CD8-positive, alpha-beta memory T cell (primary cell): ENCODE results near the gene CCK. TPM values are rescaled to one million over a fixed set of nuclear protein-coding genes. Genes with fewer than 3 reads are reported as not detected.

ENCODE experiments used
- CTCF ChIA-PET: fragments of 350-600 bp; sonication (Branson Sonifier 250); formaldehyde crosslinking; loops from one replicate; lab custom pipeline; 2021; ENCODE audit warnings: antibody characterized with exemption; lab: Charles Lee
- POLR2A ChIA-PET: fragments of 350-600 bp; sonication (Branson Sonifier 250); formaldehyde crosslinking; loops from one replicate; lab custom pipeline; 2021; ENCODE audit warnings: antibody characterized with exemption; lab: Charles Lee
- DNase-seq, 5 donors: peaks; one replicate each; pipeline versions ENCODE4 v3.0.0 to v3.0.0-alpha.2; 2020 to 2022; ENCODE audit warnings: mixed read lengths in 1 of 5
- H3K27ac ChIP-seq: one replicate; pipeline ENCODE4 v1.7.0; 2013; ENCODE audit warnings: low read depth, mild to moderate bottlenecking, low read length, moderate library complexity
- H3K27me3 ChIP-seq: 2 replicates; pipeline ENCODE4 v1.7.0; 2013; ENCODE audit warnings: low read length, mild to moderate bottlenecking; ENCODE audit not compliant: insufficient read depth, poor library complexity, severe bottlenecking
- H3K36me3 ChIP-seq: 2 replicates; pipeline ENCODE4 v1.7.0; 2013; ENCODE audit warnings: mild to moderate bottlenecking, low read length, moderate library complexity; ENCODE audit not compliant: insufficient read depth
- H3K4me1 ChIP-seq: 2 replicates; pipeline ENCODE4 v1.7.0; 2013; ENCODE audit warnings: mild to moderate bottlenecking, low read length, moderate library complexity; ENCODE audit not compliant: insufficient read depth
- H3K4me3 ChIP-seq: 2 replicates; pipeline ENCODE4 v1.7.0; 2013; ENCODE audit warnings: mild to moderate bottlenecking, low read length
- H3K9me3 ChIP-seq: 2 replicates; pipeline ENCODE4 v1.7.0; 2013; ENCODE audit warnings: mild to moderate bottlenecking, low read length
- H3K27ac Mint-ChIP-seq, 8 donors: one replicate each; pipeline ENCODE4 v1.8.0; 2020 to 2021; ENCODE audit warnings: mixed read lengths in 8 of 8, mild to moderate bottlenecking in 6 of 8, inconsistent platforms in 3 of 8, moderate library complexity in 3 of 8
- H3K27me3 Mint-ChIP-seq, 2 donors: one replicate each; pipeline ENCODE4 v1.8.0; 2020 to 2021; ENCODE audit warnings: mixed read lengths in 2 of 2, mild to moderate bottlenecking in 1 of 2, moderate library complexity in 1 of 2
- H3K36me3 Mint-ChIP-seq, 3 donors: one replicate each; pipeline ENCODE4 v1.8.0; 2020 to 2021; ENCODE audit warnings: mixed read lengths in 3 of 3, inconsistent platforms in 1 of 3, mild to moderate bottlenecking in 1 of 3
- H3K4me1 Mint-ChIP-seq, 3 donors: one replicate each; pipeline ENCODE4 v1.8.0; 2020 to 2021; ENCODE audit warnings: mixed read lengths in 3 of 3, inconsistent platforms in 1 of 3, mild to moderate bottlenecking in 1 of 3
- H3K4me3 Mint-ChIP-seq, 7 donors: one replicate each; pipeline ENCODE4 v1.8.0; 2020 to 2021; ENCODE audit warnings: mixed read lengths in 7 of 7, mild to moderate bottlenecking in 6 of 7, moderate library complexity in 4 of 7, inconsistent platforms in 2 of 7
- H3K9me3 Mint-ChIP-seq, 5 donors: one replicate each; pipeline ENCODE4 v1.8.0; 2020 to 2022; ENCODE audit warnings: mixed read lengths in 5 of 5, mild to moderate bottlenecking in 3 of 5, moderate library complexity in 2 of 5, inconsistent platforms in 1 of 5
- polyA plus RNA-seq: library from polyadenylated mRNA; unstranded; fragments of 300-500 nt; fragmentation: Illumina TruSeq; gene quantifications from one replicate; pipeline ENCODE4 v1.2.3, GENCODE V29; 2021
- total RNA-seq, 2 experiments: library from RNA; stranded (reverse); gene quantifications; one replicate each; pipeline ENCODE4 v1.2.3, GENCODE V29; 2021

CCK gene
- not detected for total RNA-seq
- not detected for polyA plus RNA-seq

DNA sequence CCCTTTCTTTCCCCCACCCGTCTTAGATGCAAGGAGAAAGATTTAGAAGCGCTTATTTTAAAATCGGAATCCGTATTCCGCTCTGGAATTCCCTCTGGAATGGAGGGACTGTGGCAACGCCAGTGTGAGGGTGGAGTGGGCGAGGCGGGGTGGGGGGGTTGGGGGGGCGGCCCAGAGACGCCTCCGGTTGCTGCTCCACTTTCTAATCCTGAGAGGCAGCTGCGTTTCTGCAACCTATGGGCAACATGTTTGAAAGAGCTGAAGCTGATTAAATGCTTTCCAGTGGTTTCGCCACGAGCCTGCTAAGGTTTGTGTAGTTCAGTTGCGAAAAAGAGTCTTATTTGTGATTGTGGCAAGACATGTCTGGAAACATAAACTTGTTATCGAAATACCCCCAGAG lies at the start of gene CCK:
Gene CCK (minus strand): TSS at position 101 of the 400 bp plus-strand sequence. CDS start 2,555 bp downstream, outside the sequence.
- Histone ChIP-seq H3K4me1 (no peaks in the 10 kb centered on the region), H3K27me3 (peaks cover 20% of the 10 kb centered on the region), H3K4me3 (no peak within 1 kb of the TSS), H3K36me3 (no peaks in the 10 kb centered on the region), H3K9me3 (no peaks in the 10 kb centered on the region), H3K27ac (no peak within 1 kb of the TSS)
- ChIA-PET POLR2A (no interaction called here), CTCF (no interaction called here)
- Mint-ChIP-seq H3K4me1 (peaks cover 6 to 14% (median 8%) of the 10 kb centered on the region in 3 donors), H3K4me3 (no peak within 1 kb of the TSS), H3K27ac (no peak within 1 kb of the TSS), H3K9me3 (peaks cover 0 to 2% (median 0%) of the 10 kb centered on the region in 5 donors), H3K36me3 (peaks cover 0 to 4% (median 0%) of the 10 kb centered on the region in 3 donors), H3K27me3 (peaks cover 43 to 76% of the 10 kb centered on the region in 2 donors)
- DNase-seq: no peak

DNA sequence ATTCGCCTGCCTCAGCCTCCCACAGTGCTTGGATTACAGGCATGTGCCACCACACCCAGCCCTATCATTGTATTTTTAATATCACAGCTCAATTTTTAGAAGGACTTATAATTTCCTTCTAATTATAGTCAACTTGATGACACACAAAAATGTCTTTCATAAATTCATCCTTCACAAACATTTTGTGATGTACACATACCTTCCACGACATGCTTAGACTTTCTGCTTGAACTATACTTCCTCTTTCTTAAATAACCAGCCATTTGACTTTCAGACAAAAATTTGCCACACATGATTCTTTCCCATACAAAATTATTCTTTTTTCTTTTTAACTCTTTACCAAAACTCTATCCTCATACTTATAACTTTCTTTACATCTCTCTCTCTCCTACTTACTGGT lies 48.4 kb upstream of the CCK start:
- no peaks in the 10 kb centered on the region for H3K4me1 ChIP-seq
- H3K27ac Mint-ChIP-seq: no peak overlapping the region
- H3K36me3 Mint-ChIP-seq: peaks cover 2 to 4% (median 3%) of the 10 kb centered on the region in 3 donors
- H3K9me3 ChIP-seq: no peaks in the 10 kb centered on the region
- H3K4me3 Mint-ChIP-seq: no peak overlapping the region
- H3K4me3 ChIP-seq: no peak overlapping the region
- no peaks in the 10 kb centered on the region for H3K27me3 ChIP-seq
- DNase-seq: no peak
- CTCF ChIA-PET: no interaction called here
- no peaks in the 10 kb centered on the region for H3K4me1 Mint-ChIP-seq
- POLR2A ChIA-PET: no interaction called here
- peaks cover 2 to 4% of the 10 kb centered on the region in 2 donors for H3K27me3 Mint-ChIP-seq
- H3K36me3 ChIP-seq: no peaks in the 10 kb centered on the region
- H3K27ac ChIP-seq: no peak overlapping the region
- peaks cover 29 to 44% (median 38%) of the 10 kb centered on the region in 5 donors for H3K9me3 Mint-ChIP-seq

GRCh38 chr3:42308651-42309050 lies 42.7 kb upstream of the CCK start:
- H3K4me1 Mint-ChIP-seq: no peaks in the 10 kb centered on the region
- peaks cover 3 to 18% of the 10 kb centered on the region in 2 donors for H3K27me3 Mint-ChIP-seq
- no peak overlapping the region for H3K4me3 ChIP-seq
- no peak overlapping the region for H3K4me3 Mint-ChIP-seq
- peaks cover 2 to 7% (median 4%) of the 10 kb centered on the region in 5 donors for H3K9me3 Mint-ChIP-seq
- H3K4me1 ChIP-seq: no peaks in the 10 kb centered on the region
- no peak for DNase-seq
- CTCF ChIA-PET: no interaction called here
- no peak overlapping the region for H3K27ac ChIP-seq
- H3K36me3 Mint-ChIP-seq: no peaks in the 10 kb centered on the region
- POLR2A ChIA-PET: no interaction called here
- H3K27ac Mint-ChIP-seq: no peak overlapping the region
- no peaks in the 10 kb centered on the region for H3K36me3 ChIP-seq
- H3K9me3 ChIP-seq: no peaks in the 10 kb centered on the region
- no peaks in the 10 kb centered on the region for H3K27me3 ChIP-seq

- POLR2A ChIA-PET: no interaction called here
- CTCF ChIA-PET: no interaction called here
- peaks cover 0 to 2% (median 0%) of the 10 kb centered on the region in 5 donors for H3K9me3 Mint-ChIP-seq
- Histone ChIP-seq H3K9me3 (no peaks in the 10 kb centered on the region), H3K27ac (no peak overlapping the region), H3K36me3 (no peaks in the 10 kb centered on the region), H3K27me3 (no peaks in the 10 kb centered on the region), H3K4me3 (no peak overlapping the region), H3K4me1 (no peaks in the 10 kb centered on the region)
- peaks cover 0 to 1% (median 0%) of the 10 kb centered on the region in 3 donors for H3K4me1 Mint-ChIP-seq
- no peak overlapping the region for H3K27ac Mint-ChIP-seq
- H3K36me3 Mint-ChIP-seq: no peaks in the 10 kb centered on the region
- DNase-seq: no peak
- H3K27me3 Mint-ChIP-seq: peaks cover 7 to 27% of the 10 kb centered on the region in 2 donors
- H3K4me3 Mint-ChIP-seq: no peak overlapping the region
These were observed 40.5 kb upstream of the CCK start for GRCh38 chr3:42306499-42306898.

DNA sequence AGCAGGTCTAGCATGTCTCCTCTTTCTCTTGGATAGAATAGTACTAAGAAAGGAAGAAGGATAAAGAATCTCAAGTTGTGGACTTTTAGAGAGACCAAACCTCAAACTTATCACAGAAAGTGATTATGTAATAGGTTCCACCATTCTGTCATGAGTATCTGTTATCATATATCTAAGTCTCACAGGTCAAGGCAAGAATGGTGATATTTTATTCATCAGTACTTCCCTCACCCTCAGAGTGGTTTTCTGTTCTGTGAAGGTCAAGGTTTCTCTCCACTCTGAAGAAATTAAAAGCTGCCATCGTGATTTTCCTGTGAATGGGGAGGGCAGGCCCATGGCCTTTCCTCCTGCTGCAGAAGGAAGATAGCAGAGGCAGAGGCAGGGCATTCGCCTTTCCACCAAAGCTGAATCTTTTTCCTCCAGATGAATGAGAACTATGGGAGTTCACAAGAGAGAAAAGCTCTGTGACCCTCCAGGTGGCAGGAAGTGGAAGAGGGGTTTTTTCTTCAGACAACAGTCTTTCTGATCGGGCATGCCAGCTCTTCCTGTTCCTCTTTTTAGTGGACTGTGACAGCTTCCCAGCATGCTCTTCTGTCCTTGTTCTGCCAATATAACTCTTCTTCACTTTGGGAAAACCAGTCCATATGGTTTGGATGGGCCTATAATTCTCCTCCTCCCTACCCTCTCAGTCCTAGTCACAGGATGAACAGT lies 37.1 kb upstream of the CCK start:
- H3K27me3 ChIP-seq: no peaks in the 10 kb centered on the region
- Mint-ChIP-seq H3K9me3 (peaks cover 0 to 2% (median 0%) of the 10 kb centered on the region in 5 donors), H3K27me3 (peaks cover 7 to 27% of the 10 kb centered on the region in 2 donors), H3K36me3 (no peaks in the 10 kb centered on the region), H3K27ac (no peak overlapping the region), H3K4me1 (peaks cover 0 to 1% (median 0%) of the 10 kb centered on the region in 3 donors), H3K4me3 (no peak overlapping the region)
- POLR2A ChIA-PET: no interaction called here
- CTCF ChIA-PET: no interaction called here
- no peaks in the 10 kb centered on the region for H3K9me3 ChIP-seq
- H3K27ac ChIP-seq: no peak overlapping the region
- no peak for DNase-seq
- no peaks in the 10 kb centered on the region for H3K4me1 ChIP-seq
- no peaks in the 10 kb centered on the region for H3K36me3 ChIP-seq
- no peak overlapping the region for H3K4me3 ChIP-seq

DNA sequence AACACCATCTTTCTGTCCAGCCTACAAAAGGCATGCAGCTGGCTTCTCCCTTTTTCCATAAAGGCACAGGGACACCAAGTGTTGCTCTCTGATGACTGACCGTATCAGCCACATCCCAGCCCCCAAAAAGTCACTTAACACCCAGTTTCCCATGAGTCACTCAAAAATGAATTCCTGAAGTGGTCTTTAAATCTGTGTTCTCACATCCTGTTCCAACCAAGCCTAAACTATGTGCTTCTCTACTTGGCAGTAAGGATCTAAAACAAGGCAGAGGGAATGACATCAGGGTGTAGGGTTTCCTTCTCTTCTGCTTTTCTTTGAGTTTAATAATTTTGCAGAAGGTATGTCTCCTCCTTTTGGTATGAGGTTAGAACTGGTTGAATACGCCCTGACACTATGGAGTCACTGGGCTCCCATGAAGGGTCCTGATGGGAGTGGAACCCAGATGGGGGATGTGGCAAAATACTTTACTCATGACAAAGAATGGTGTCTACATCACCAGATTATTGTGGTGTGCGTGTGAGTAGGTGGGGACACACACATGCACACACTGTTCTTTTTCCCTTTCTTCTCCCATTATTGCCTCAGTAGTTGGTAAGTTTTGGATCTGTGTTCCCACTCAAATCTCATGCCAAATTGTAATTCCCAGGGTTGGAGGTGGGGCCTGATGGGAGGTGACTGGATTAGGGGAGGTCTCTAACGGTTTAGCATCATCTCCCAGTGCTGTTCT lies 35.6 kb upstream of the CCK start:
- H3K9me3 ChIP-seq: no peaks in the 10 kb centered on the region
- no peak for DNase-seq
- no peak overlapping the region for H3K27ac Mint-ChIP-seq
- POLR2A ChIA-PET: no interaction called here
- H3K4me3 ChIP-seq: no peak overlapping the region
- no peaks in the 10 kb centered on the region for H3K4me1 ChIP-seq
- no peak overlapping the region for H3K27ac ChIP-seq
- no peaks in the 10 kb centered on the region for H3K9me3 Mint-ChIP-seq
- H3K4me1 Mint-ChIP-seq: peaks cover 0 to 1% (median 0%) of the 10 kb centered on the region in 3 donors
- H3K36me3 ChIP-seq: no peaks in the 10 kb centered on the region
- H3K27me3 Mint-ChIP-seq: peaks cover 7 to 32% of the 10 kb centered on the region in 2 donors
- H3K27me3 ChIP-seq: no peaks in the 10 kb centered on the region
- no peaks in the 10 kb centered on the region for H3K36me3 Mint-ChIP-seq
- CTCF ChIA-PET: no interaction called here
- no peak overlapping the region for H3K4me3 Mint-ChIP-seq

DNA sequence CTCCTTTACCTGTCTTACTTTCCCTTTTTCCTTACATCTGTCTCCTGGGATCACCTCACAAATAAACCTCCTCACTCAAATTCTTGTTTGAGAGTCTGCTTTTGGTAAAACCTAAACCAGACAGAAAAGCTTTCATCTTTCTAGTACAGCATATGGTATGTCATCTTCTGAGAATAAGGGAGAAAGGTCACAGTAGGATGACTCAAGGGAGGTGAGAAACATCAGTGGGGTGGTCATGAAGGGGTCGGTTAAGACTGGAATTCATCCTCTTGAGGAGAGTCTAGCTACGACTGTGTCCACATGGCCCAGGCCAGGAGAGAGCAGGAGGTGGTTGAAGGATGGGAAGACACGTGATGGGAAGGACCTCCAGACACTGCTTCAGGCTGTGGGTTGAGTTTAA lies 34.8 kb upstream of the CCK start:
- CTCF ChIA-PET: no interaction called here
- Histone ChIP-seq H3K27me3 (no peaks in the 10 kb centered on the region), H3K4me1 (no peaks in the 10 kb centered on the region), H3K36me3 (no peaks in the 10 kb centered on the region), H3K9me3 (no peaks in the 10 kb centered on the region), H3K4me3 (no peak overlapping the region), H3K27ac (no peak overlapping the region)
- POLR2A ChIA-PET: no interaction called here
- no peak for DNase-seq
- Mint-ChIP-seq H3K4me1 (peaks cover 0 to 1% (median 0%) of the 10 kb centered on the region in 3 donors), H3K27ac (no peak overlapping the region), H3K36me3 (no peaks in the 10 kb centered on the region), H3K27me3 (peaks cover 7 to 34% of the 10 kb centered on the region in 2 donors), H3K4me3 (no peak overlapping the region), H3K9me3 (no peaks in the 10 kb centered on the region)

- peak in 1 of 5 donors; percentile 6 for DNase-seq
- Histone ChIP-seq H3K27me3 (no peaks in the 10 kb centered on the region), H3K36me3 (no peaks in the 10 kb centered on the region), H3K4me1 (no peaks in the 10 kb centered on the region), H3K27ac (no peak overlapping the region), H3K4me3 (no peak overlapping the region), H3K9me3 (no peaks in the 10 kb centered on the region)
- Mint-ChIP-seq H3K4me3 (no peak overlapping the region), H3K36me3 (no peaks in the 10 kb centered on the region), H3K4me1 (peaks cover 0 to 1% (median 0%) of the 10 kb centered on the region in 3 donors), H3K27me3 (peaks cover 5 to 38% of the 10 kb centered on the region in 2 donors), H3K9me3 (no peaks in the 10 kb centered on the region), H3K27ac (no peak overlapping the region)
- POLR2A ChIA-PET: no interaction called here
- CTCF ChIA-PET: no interaction called here
These were observed 34.0 kb upstream of the CCK start for GRCh38 chr3:42300013-42300412.
